Nephron (organoid): ENCODE data around the gene DCAF15.

Source experiments
- H3K27ac Mint-ChIP-seq, 3 experiments: 2 replicates each; pipeline ENCODE4 v1.8.0; 2020; ENCODE audit warnings: mixed read lengths in 3 of 3, mild to moderate bottlenecking in 2 of 3, moderate library complexity in 1 of 3
- H3K27me3 Mint-ChIP-seq: 2 replicates; pipeline ENCODE4 v1.8.0; 2021; ENCODE audit warnings: low read depth, mild to moderate bottlenecking, moderate library complexity, mixed read lengths
- H3K36me3 Mint-ChIP-seq: 2 replicates; pipeline ENCODE4 v1.8.0; 2020; ENCODE audit warnings: low read depth, mixed read lengths
- H3K4me1 Mint-ChIP-seq: 2 replicates; pipeline ENCODE4 v1.8.0; 2020; ENCODE audit warnings: mixed read lengths
- H3K4me3 Mint-ChIP-seq, 3 experiments: 2 replicates each; pipeline ENCODE4 v1.8.0; 2020; ENCODE audit warnings: mild to moderate bottlenecking in 3 of 3, mixed read lengths in 3 of 3, moderate library complexity in 2 of 3
- H3K9me3 Mint-ChIP-seq: 2 replicates; pipeline ENCODE4 v1.8.0; 2020; ENCODE audit warnings: mixed read lengths
- TF ChIP-seq, protein P1 (sequence below), 3 experiments: fragments of 200-600 bp; sonication (generic); IDR thresholded peaks; one replicate each; pipeline ENCODE4 v1.5.0; 2021; ENCODE audit warnings: antibody characterized with exemption in 3 of 3; ENCODE audit not compliant: unreplicated experiment in 3 of 3

The DCAF15 gene

DNA sequence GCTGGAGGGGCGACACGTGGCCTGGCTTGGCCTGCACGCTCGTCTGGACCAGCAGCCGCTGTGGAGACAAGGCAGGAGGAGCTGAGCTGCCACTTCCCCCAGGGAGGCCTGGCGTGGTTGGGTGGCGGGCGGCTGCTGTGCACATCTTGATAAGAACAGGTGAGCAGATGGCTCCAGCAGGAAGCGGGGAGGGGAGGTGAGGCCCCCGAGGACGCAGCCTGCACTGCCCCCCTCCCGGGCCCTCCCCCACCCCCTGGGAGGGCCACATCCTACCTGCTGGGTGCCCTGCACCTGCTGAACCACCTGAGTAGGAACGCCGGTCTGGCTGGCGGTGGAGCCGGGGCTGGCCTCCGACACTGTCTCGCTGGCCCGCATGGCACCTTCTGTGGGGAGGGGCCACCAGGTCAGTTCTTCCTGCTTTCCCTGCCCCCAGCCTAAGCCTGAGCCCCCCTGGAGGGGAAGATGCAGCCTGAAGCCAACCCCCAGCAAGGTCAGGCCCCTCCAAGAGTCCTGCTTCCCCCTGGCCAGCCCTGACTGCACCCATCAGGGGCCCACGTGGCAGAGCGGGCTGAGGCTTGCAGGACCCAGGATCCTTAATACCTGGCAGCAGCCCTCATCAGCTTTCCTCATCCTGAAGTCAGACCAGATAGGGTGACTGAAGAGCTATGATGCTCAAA, 31.0 kb downstream of the DCAF15 start:
- H3K36me3 Mint-ChIP-seq = peaks cover 5% of the 10 kb centered on the region
- H3K4me3 Mint-ChIP-seq = no peak overlapping the region
- no peak overlapping the region for H3K27ac Mint-ChIP-seq
- H3K4me1 Mint-ChIP-seq = peaks cover 14% of the 10 kb centered on the region
- peaks cover 3% of the 10 kb centered on the region for H3K27me3 Mint-ChIP-seq
- TF ChIP-seq, protein P1, sequence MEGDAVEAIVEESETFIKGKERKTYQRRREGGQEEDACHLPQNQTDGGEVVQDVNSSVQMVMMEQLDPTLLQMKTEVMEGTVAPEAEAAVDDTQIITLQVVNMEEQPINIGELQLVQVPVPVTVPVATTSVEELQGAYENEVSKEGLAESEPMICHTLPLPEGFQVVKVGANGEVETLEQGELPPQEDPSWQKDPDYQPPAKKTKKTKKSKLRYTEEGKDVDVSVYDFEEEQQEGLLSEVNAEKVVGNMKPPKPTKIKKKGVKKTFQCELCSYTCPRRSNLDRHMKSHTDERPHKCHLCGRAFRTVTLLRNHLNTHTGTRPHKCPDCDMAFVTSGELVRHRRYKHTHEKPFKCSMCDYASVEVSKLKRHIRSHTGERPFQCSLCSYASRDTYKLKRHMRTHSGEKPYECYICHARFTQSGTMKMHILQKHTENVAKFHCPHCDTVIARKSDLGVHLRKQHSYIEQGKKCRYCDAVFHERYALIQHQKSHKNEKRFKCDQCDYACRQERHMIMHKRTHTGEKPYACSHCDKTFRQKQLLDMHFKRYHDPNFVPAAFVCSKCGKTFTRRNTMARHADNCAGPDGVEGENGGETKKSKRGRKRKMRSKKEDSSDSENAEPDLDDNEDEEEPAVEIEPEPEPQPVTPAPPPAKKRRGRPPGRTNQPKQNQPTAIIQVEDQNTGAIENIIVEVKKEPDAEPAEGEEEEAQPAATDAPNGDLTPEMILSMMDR (IDR thresholded peaks at IDR 0.05; ENCODE audit: unreplicated experiment in 3 of 3) = no peak
- no peaks in the 10 kb centered on the region for H3K9me3 Mint-ChIP-seq

DNA sequence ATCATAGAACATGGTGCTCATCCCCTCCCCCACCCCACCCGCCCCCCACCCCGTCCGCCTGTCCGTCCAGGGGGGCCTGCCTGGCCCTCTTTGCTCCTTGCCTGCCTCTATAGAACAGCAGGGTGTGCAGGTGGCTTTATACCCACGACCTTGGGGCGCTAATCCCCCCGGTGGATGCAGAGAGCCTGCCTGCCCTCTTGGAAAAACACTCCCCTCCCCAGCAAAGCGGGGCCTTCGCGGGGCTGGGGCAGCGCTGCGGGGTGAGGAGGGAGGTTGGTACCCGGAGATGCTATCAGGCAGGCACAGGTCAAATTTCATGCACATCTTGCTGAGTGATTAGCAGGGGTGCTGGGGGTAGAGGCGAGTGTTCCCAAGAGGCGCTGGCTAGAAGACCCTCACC, 31.9 kb downstream of the DCAF15 start:
- H3K27ac Mint-ChIP-seq = no peak overlapping the region
- H3K9me3 Mint-ChIP-seq = no peaks in the 10 kb centered on the region
- peaks cover 6% of the 10 kb centered on the region for H3K36me3 Mint-ChIP-seq
- no peak overlapping the region for H3K4me3 Mint-ChIP-seq
- H3K4me1 Mint-ChIP-seq = peaks cover 14% of the 10 kb centered on the region
- TF ChIP-seq, protein P1 (IDR thresholded peaks at IDR 0.05; ENCODE audit: unreplicated experiment in 3 of 3) = no peak
- H3K27me3 Mint-ChIP-seq = peaks cover 3% of the 10 kb centered on the region

DNA sequence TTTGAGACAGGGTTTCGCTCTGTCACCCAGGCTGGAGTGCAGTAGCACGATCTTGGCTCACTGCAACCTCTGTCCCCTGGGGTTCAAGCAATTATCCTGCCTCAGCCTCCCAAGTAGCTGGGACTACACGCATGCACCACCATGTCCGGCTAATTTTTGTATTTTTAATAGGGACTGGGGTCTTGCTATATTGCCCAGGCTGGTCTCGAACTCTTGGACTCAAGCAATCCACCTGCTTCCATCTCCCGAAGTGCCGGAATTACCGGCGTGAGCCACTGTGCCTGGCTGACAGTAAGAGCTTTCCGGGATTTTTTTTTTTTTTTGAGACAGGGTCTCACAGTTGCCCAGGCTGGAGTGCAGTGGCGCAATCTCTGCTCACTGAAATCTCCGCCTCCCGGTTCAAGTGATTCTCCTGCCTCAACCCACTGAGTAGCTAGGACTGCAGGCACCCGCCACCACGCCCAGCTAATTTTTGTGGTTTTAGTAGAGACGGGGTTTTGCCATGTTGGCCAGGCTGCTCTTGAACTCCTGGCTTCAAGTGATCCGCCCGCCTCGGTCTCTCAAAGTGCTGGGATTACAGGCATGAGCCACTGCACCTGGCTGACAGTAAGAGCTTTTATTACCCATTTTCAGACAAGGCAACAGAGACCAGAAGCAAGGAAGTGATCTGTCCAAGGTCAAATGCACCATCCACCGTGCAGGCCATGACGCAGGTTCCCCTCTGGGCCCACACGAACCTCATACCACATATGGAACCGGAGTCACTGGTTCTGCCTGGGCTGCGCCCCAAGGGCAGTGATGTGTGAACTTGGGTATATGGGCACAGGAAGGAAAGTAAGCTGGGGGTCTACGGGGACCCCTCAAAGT, 32.8 kb downstream of the DCAF15 start:
- H3K9me3 Mint-ChIP-seq = no peaks in the 10 kb centered on the region
- H3K27ac Mint-ChIP-seq = peak overlapping the region; percentile 51 to 76 (median 62)
- H3K36me3 Mint-ChIP-seq = peaks cover 15% of the 10 kb centered on the region
- no peak overlapping the region for H3K4me3 Mint-ChIP-seq
- H3K27me3 Mint-ChIP-seq = peaks cover 3% of the 10 kb centered on the region
- TF ChIP-seq, protein P1 (IDR thresholded peaks at IDR 0.05; ENCODE audit: unreplicated experiment in 3 of 3) = no peak
- H3K4me1 Mint-ChIP-seq = peaks cover 22% of the 10 kb centered on the region

DNA sequence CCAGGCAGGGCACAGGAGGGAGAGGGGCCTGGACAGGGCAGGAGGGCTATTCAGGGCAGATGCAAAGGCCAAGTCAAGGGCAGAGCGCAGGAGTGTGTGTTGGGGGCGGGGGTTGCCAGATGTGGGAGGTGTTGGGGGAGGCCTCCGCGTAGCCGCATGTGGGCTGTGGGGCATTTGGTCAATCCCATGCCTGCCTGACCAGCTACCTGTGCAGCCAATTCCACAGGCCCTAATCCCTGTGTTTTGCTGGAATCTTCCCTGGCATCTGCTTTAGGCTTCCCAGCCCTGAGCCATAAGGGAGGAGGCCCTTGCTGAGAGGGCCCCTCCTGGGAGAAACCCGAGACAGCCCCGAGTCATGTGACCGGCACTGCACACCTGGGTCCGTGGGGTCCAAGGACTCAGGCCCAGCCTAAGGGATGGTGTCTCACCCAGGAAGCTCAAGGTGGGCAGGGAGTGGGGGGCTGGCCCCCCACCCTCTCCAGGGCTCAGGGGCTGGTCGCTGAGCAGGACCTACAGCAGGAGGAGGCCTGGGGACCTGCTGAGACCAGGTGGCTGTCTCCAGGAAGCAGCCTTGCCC, 33.5 kb downstream of the DCAF15 start:
- Mint-ChIP-seq H3K36me3 (peaks cover 17% of the 10 kb centered on the region), H3K9me3 (no peaks in the 10 kb centered on the region), H3K4me1 (peaks cover 22% of the 10 kb centered on the region), H3K27me3 (peaks cover 3% of the 10 kb centered on the region), H3K27ac (peak overlapping the region; percentile 51 to 76 (median 62)), H3K4me3 (no peak overlapping the region)
- TF ChIP-seq, protein P1 (IDR thresholded peaks at IDR 0.05; ENCODE audit: unreplicated experiment in 3 of 3) = no peak

DNA sequence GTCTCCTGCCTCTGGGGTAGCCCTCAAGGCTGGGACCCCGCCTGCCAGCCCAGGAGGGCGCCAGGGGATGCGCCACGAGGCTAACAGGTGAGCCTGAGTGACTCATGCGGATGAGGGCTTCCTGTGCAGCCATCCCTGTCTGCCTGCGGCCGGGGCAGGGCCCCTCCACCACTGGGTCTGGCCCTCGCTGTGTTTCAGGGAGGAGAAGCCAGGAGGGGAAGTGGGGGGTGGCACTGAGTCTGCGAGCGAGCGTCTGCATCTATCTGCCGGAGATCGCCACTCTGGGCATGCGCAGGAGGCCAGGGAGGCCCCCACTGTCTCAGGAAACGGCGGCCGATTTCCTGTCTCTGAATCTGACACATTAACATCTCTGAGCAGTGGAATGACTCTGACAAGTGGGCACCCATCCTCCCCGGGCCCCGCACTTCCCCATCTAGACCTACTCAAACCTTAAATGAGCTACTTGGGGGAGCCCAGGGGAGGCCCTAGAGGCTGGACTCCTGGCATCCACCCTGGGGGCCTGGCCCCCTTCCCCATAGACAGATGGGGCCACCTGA, 34.1 kb downstream of the DCAF15 start:
- TF ChIP-seq, protein P1 (IDR thresholded peaks at IDR 0.05; ENCODE audit: unreplicated experiment in 3 of 3) = no peak
- Mint-ChIP-seq H3K9me3 (no peaks in the 10 kb centered on the region), H3K4me3 (peak overlapping the region; percentile 27 to 39 (median 32)), H3K4me1 (peaks cover 22% of the 10 kb centered on the region), H3K27ac (peak overlapping the region; percentile 71 to 89 (median 87)), H3K36me3 (peaks cover 22% of the 10 kb centered on the region), H3K27me3 (peaks cover 3% of the 10 kb centered on the region)
